ENCODE data around the gene GUCD1.

Gene GUCD1

GRCh38 chr22:24590596-24591173, 35.7 kb upstream of the GUCD1 start:
- DNase-seq (ENCODE audit: low read depth in 2 of 2): no peak

GRCh38 chr22:24589518-24590030, 34.6 kb upstream of the GUCD1 start:
- DNase-seq (ENCODE audit: low read depth in 2 of 2): no peak

GRCh38 chr22:24588757-24589481, 34.0 kb upstream of the GUCD1 start:
- no peak for DNase-seq (ENCODE audit: low read depth in 2 of 2)

- no peak for DNase-seq (ENCODE audit: low read depth in 2 of 2)
Observed at GRCh38 chr22:24588381-24588756, 33.4 kb upstream of the GUCD1 start.

GRCh38 chr22:24587948-24588347, 33.0 kb upstream of the GUCD1 start:
- DNase-seq (ENCODE audit: low read depth in 2 of 2): no peak

GRCh38 chr22:24587251-24587650, 32.3 kb upstream of the GUCD1 start:
- no peak for DNase-seq (ENCODE audit: low read depth in 2 of 2)

- no peak for DNase-seq (ENCODE audit: low read depth in 2 of 2)
Observed at GRCh38 chr22:24585927-24586546, 31.1 kb upstream of the GUCD1 start.

GRCh38 chr22:24585461-24585860, 30.5 kb upstream of the GUCD1 start:
- DNase-seq (ENCODE audit: low read depth in 2 of 2): no peak

GRCh38 chr22:24584871-24585411, 30.0 kb upstream of the GUCD1 start:
- DNase-seq (ENCODE audit: low read depth in 2 of 2): no peak

- no peak for DNase-seq (ENCODE audit: low read depth in 2 of 2)
Observed at GRCh38 chr22:24584166-24584790, 29.3 kb upstream of the GUCD1 start.

GRCh38 chr22:24583221-24584165, 28.6 kb upstream of the GUCD1 start:
- no peak for DNase-seq (ENCODE audit: low read depth in 2 of 2)

GRCh38 chr22:24582056-24582814, 27.3 kb upstream of the GUCD1 start:
- no peak for DNase-seq (ENCODE audit: low read depth in 2 of 2)

- no peak for DNase-seq (ENCODE audit: low read depth in 2 of 2)
Observed at GRCh38 chr22:24580276-24580675, 25.3 kb upstream of the GUCD1 start.

- DNase-seq (ENCODE audit: low read depth in 2 of 2): no peak
Observed at GRCh38 chr22:24579258-24579601, 24.3 kb upstream of the GUCD1 start.

- no peak for DNase-seq (ENCODE audit: low read depth in 2 of 2)
Observed at GRCh38 chr22:24578355-24579257, 23.7 kb upstream of the GUCD1 start.

- DNase-seq (ENCODE audit: low read depth in 2 of 2): no peak
Observed at GRCh38 chr22:24576778-24577177, 21.8 kb upstream of the GUCD1 start.

GRCh38 chr22:24571266-24571665, 16.3 kb upstream of the GUCD1 start:
- DNase-seq (ENCODE audit: low read depth in 2 of 2): no peak

GRCh38 chr22:24567668-24568067, 12.7 kb upstream of the GUCD1 start:
- no peak for DNase-seq (ENCODE audit: low read depth in 2 of 2)

GRCh38 chr22:24566899-24567511, 12.1 kb upstream of the GUCD1 start:
- DNase-seq (ENCODE audit: low read depth in 2 of 2): no peak
